H1 (cell line): ENCODE data around the gene SMIM38. TPM values are rescaled to one million over a fixed set of nuclear protein-coding genes. Genes with fewer than 3 reads are reported as not detected.

ENCODE experiments used
- EGR1 ChIP-seq: IDR thresholded peaks from 2 replicates; pipeline ENCODE4 v1.6.1; 2011; ENCODE audit warnings: low read depth, low read length, borderline replicate concordance
- GTF2F1 ChIP-seq: IDR thresholded peaks from 2 replicates; pipeline ENCODE4 v1.6.1; 2012; ENCODE audit warnings: low read depth, low read length, improper control_type of control experiment, borderline replicate concordance
- JUND ChIP-seq: IDR thresholded peaks from 2 replicates; pipeline ENCODE4 v1.6.1; 2011; ENCODE audit warnings: mild to moderate bottlenecking, improper control_type of control experiment, low read length
- YY1 ChIP-seq: IDR thresholded peaks from 2 replicates; pipeline ENCODE4 v1.6.1; 2011; ENCODE audit warnings: low read depth, mild to moderate bottlenecking, low read length
- polyA plus RNA-seq, 7 experiments: library from polyadenylated mRNA; depleted of rRNA in 3 of 7; stranded (reverse) in 5 of 7; unstranded in 2 of 7; fragments of >200 nt in 5 of 7; fragments of 200-250 nt in 2 of 7; gene quantifications; 1 replicate in 5 of 7; 2 replicates in 1 of 7; 4 replicates in 1 of 7; pipeline versions ENCODE4 v1.2.1 to v1.2.3, GENCODE V29; 2011 to 2013; ENCODE audit warnings: missing spikeins in 2 of 7, mixed read lengths in 2 of 7
- total RNA-seq: library from RNA; stranded (reverse); fragmentation: NEBNext Ultra II Directional; extraction: Animal tissue kit (Norgen Biotek cat#: 25700); gene quantifications from 2 replicates; pipeline ENCODE4 v1.2.1, GENCODE V29; 2021

Gene SMIM38
- total and polyA plus RNA-seq, 2 of the 8 experiments (the other 6 are each of a cell fraction or from before 2014, with no cell fraction given), result 0.17 to 0.20 TPM

- TF ChIP-seq EGR1, result no peak
- no peak for TF ChIP-seq GTF2F1
- TF ChIP-seq JUND, result no peak
- TF ChIP-seq YY1, result no peak
Observed at GRCh38 chr11:69194396-69194795, 38.7 kb downstream of the SMIM38 start (continued).
